ENCODE data around the gene EPS8. TPM values are rescaled to one million over a fixed set of nuclear protein-coding genes. Genes with fewer than 3 reads are reported as not detected.

Gene EPS8
- total RNA-seq, 1 donor from 2014 or later = 94.6 TPM

- H3K27ac ChIP-seq = no peak overlapping the region
- intact Hi-C loops (cut with DNase I) = loop anchor here (10.0 kb wide), 1 partner anchor 171 kb away; no protein-coding TSS in a partner anchor
Observed at GRCh38 chr12:15705606-15706005, 83.6 kb downstream of the EPS8 start.

GRCh38 chr12:15702276-15702675, 86.9 kb downstream of the EPS8 start:
- peak overlapping the region; percentile 87 to 90 for H3K27ac ChIP-seq

More at GRCh38 chr12:15705606-15706005, 83.6 kb downstream of the EPS8 start:
- Histone ChIP-seq H3K9me3 (no peaks in the 10 kb centered on the region), H3K4me3 (no peak overlapping the region), H3K4me1 (peaks cover 2 to 60% of the 10 kb centered on the region in 2 donors), H3K27me3 (no peaks in the 10 kb centered on the region), H3K36me3 (no peaks in the 10 kb centered on the region)
- no peak for DNase-seq (ENCODE audit: low spot score in 2 of 2)
- TF ChIP-seq CTCF (IDR thresholded peaks at IDR 0.05) = no peak

GRCh38 chr12:15701631-15702156, 87.5 kb downstream of the EPS8 start:
- Histone ChIP-seq H3K27me3 (no peaks in the 10 kb centered on the region), H3K4me1 (peaks cover 9 to 71% of the 10 kb centered on the region in 2 donors), H3K9me3 (no peaks in the 10 kb centered on the region), H3K4me3 (peak overlapping the region in 1 of 2 donors; percentile 4), H3K27ac (peak overlapping the region; percentile 87 to 90), H3K36me3 (no peaks in the 10 kb centered on the region)
- TF ChIP-seq CTCF (IDR thresholded peaks at IDR 0.05) = no peak
- intact Hi-C loops (cut with DNase I) = loop anchor here (2.0 to 10.0 kb wide), 3 partner anchors 25 to 167 kb away; no protein-coding TSS in a partner anchor
- DNase-seq (ENCODE audit: low spot score in 2 of 2) = no peak

More at GRCh38 chr12:15702276-15702675, 86.9 kb downstream of the EPS8 start:
- no peak for TF ChIP-seq CTCF (IDR thresholded peaks at IDR 0.05)
- Histone ChIP-seq H3K36me3 (no peaks in the 10 kb centered on the region), H3K4me3 (peak overlapping the region in 1 of 2 donors; percentile 4), H3K4me1 (peaks cover 9 to 71% of the 10 kb centered on the region in 2 donors), H3K9me3 (no peaks in the 10 kb centered on the region), H3K27me3 (no peaks in the 10 kb centered on the region)
- intact Hi-C loops (cut with DNase I) = loop anchor here (10.0 kb wide), 1 partner anchor 167 kb away; no protein-coding TSS in a partner anchor
- no peak for DNase-seq (ENCODE audit: low spot score in 2 of 2)

GRCh38 chr12:15701206-15701605, 88.0 kb downstream of the EPS8 start:
- Histone ChIP-seq H3K27ac (peak overlapping the region; percentile 87 to 90), H3K4me3 (peak overlapping the region in 1 of 2 donors; percentile 4), H3K4me1 (peaks cover 9 to 71% of the 10 kb centered on the region in 2 donors), H3K36me3 (no peaks in the 10 kb centered on the region), H3K9me3 (no peaks in the 10 kb centered on the region), H3K27me3 (no peaks in the 10 kb centered on the region)
- intact Hi-C loops (cut with DNase I) = loop anchor here (2.0 to 10.0 kb wide), 3 partner anchors 26 to 166 kb away; no protein-coding TSS in a partner anchor
- no peak for DNase-seq (ENCODE audit: low spot score in 2 of 2)
- no peak for TF ChIP-seq CTCF (IDR thresholded peaks at IDR 0.05)

- H3K9me3 ChIP-seq = no peaks in the 10 kb centered on the region
- no peaks in the 10 kb centered on the region for H3K36me3 ChIP-seq
- no peak overlapping the region for H3K4me3 ChIP-seq
- no peak for DNase-seq (ENCODE audit: low spot score in 2 of 2)
- TF ChIP-seq CTCF (IDR thresholded peaks at IDR 0.05) = no peak
- peaks cover 9 to 68% of the 10 kb centered on the region in 2 donors for H3K4me1 ChIP-seq
- intact Hi-C loops (cut with DNase I) = loop anchor here (2.0 to 10.0 kb wide), 3 partner anchors 26 to 166 kb away; no protein-coding TSS in a partner anchor
- peak overlapping the region; percentile 87 to 90 for H3K27ac ChIP-seq
- no peaks in the 10 kb centered on the region for H3K27me3 ChIP-seq
Observed at GRCh38 chr12:15700595-15700994, 88.6 kb downstream of the EPS8 start.
